Mammary epithelial cell (primary cell): ENCODE data around the gene SLC16A3.

Experiments used
- EZH2 ChIP-seq: IDR thresholded peaks from 2 replicates; pipeline ENCODE4 v1.6.1; 2012; ENCODE audit warnings: low read length, inconsistent platforms, borderline replicate concordance
- TF ChIP-seq, protein P1 (sequence below), 2 donors: IDR thresholded peaks in 1 of 2; conservative IDR thresholded peaks in 1 of 2; 2 replicates each; pipeline ENCODE4 v1.5.1; 2011 to 2012; ENCODE audit warnings: inconsistent platforms in 2 of 2, low read length in 2 of 2, mild to moderate bottlenecking in 2 of 2, control low read depth in 1 of 2, low read depth in 1 of 2; ENCODE audit not compliant: insufficient read depth in 1 of 2; ENCODE audit errors: extremely low read depth in 1 of 2

DNA sequence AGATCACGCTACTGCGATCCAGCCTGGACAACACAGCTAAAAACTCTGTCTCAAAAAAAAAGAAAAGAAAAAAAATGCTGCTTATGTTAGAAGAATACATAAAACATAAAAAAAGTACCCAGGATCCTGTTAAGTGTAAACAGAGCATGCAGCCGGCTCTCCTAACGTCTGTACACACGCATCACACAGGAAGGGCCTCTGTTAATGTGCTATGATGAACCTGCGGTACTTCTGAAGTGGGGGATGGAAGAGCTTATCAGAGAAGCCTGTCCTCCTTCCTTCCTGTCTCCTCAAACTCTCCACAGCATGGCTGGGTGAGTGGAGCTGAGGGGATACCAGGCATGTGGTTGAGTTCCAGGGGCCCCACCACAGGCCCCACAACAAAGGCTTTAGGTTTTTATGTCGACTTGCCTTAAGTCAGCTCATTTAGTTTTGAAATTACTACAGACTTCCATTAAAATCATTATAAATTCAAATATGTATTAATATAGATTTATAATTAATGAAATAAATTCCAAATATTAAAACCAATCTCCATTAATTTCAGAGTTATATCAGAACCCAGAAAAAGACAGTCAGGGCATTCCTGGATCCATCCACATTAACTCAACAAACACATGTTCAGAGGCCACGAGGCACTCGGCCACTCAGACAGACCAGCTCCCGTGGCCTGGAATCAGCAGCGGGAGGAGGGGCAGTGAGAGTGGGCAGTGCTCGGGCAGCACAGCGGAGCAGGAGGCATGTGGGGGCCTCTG is 27.9 kb upstream of the SLC16A3 start:
- TF ChIP-seq, protein P1, sequence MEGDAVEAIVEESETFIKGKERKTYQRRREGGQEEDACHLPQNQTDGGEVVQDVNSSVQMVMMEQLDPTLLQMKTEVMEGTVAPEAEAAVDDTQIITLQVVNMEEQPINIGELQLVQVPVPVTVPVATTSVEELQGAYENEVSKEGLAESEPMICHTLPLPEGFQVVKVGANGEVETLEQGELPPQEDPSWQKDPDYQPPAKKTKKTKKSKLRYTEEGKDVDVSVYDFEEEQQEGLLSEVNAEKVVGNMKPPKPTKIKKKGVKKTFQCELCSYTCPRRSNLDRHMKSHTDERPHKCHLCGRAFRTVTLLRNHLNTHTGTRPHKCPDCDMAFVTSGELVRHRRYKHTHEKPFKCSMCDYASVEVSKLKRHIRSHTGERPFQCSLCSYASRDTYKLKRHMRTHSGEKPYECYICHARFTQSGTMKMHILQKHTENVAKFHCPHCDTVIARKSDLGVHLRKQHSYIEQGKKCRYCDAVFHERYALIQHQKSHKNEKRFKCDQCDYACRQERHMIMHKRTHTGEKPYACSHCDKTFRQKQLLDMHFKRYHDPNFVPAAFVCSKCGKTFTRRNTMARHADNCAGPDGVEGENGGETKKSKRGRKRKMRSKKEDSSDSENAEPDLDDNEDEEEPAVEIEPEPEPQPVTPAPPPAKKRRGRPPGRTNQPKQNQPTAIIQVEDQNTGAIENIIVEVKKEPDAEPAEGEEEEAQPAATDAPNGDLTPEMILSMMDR (conservative IDR thresholded peaks at IDR 0.05 in 1 of 2, IDR thresholded peaks at IDR 0.05 in 1 of 2; ENCODE audit: extremely low read depth in 1 of 2, insufficient read depth in 1 of 2, low read depth in 1 of 2, low read length in 2 of 2): no peak
- no peak for TF ChIP-seq EZH2
